MV-4-11 (cell line): ENCODE measurements around the gene SORBS1.
A peak's percentile ranks its signal among the peaks of the same experiment; 100 is the strongest.

Experiments
- DNase-seq: peaks from one replicate; lab custom pipeline; 2025; lab: John Stamatoyannopoulos, UW

Gene SORBS1

GRCh38 chr10:95408983-95409873 is 151.9 kb downstream of the SORBS1 start:
- no peak for DNase-seq

GRCh38 chr10:95408148-95408960 is 152.8 kb downstream of the SORBS1 start:
- DNase-seq: no peak

GRCh38 chr10:95407546-95407945 is 153.6 kb downstream of the SORBS1 start:
- no peak for DNase-seq

GRCh38 chr10:95406651-95407280 is 154.4 kb downstream of the SORBS1 start:
- no peak for DNase-seq

GRCh38 chr10:95405655-95406054 is 155.5 kb downstream of the SORBS1 start:
- DNase-seq: no peak

- DNase-seq: no peak
These were observed 156.3 kb downstream of the SORBS1 start for GRCh38 chr10:95404864-95405263.

GRCh38 chr10:95404462-95404858 is 156.7 kb downstream of the SORBS1 start:
- no peak for DNase-seq

GRCh38 chr10:95403700-95404461 is 157.3 kb downstream of the SORBS1 start:
- no peak for DNase-seq

- no peak for DNase-seq
These were observed 159.3 kb downstream of the SORBS1 start for GRCh38 chr10:95401704-95402469.

- no peak for DNase-seq
These were observed 160.4 kb downstream of the SORBS1 start for GRCh38 chr10:95400787-95401186.

- no peak for DNase-seq
These were observed 162.0 kb downstream of the SORBS1 start for GRCh38 chr10:95399183-95399582.

- no peak for DNase-seq
These were observed 163.4 kb downstream of the SORBS1 start for GRCh38 chr10:95397747-95398146.

GRCh38 chr10:95395947-95396449 is 165.2 kb downstream of the SORBS1 start:
- no peak for DNase-seq

- no peak for DNase-seq
These were observed 166.8 kb downstream of the SORBS1 start for GRCh38 chr10:95394161-95394880.

GRCh38 chr10:95392681-95393164 is 168.4 kb downstream of the SORBS1 start:
- DNase-seq: no peak

- DNase-seq: no peak
These were observed 169.0 kb downstream of the SORBS1 start for GRCh38 chr10:95392217-95392584.

GRCh38 chr10:95391581-95392216 is 169.5 kb downstream of the SORBS1 start:
- DNase-seq: peak; percentile 1

GRCh38 chr10:95391164-95391563 is 170.0 kb downstream of the SORBS1 start:
- no peak for DNase-seq

- peak; percentile 2 for DNase-seq
These were observed 171.2 kb downstream of the SORBS1 start for GRCh38 chr10:95389982-95390381.

GRCh38 chr10:95389176-95389575 is 172.0 kb downstream of the SORBS1 start:
- DNase-seq: no peak
